HuH-7.5 (cell line): ENCODE results near the gene PIM1.
"Not testable (repeated sequence)": the region's sequence is repeated elsewhere in the genome, so short reads cannot be mapped to it uniquely, and the experiment has no call there.

Source experiments
- DNase-seq: peaks from one replicate; pipeline ENCODE4 v3.0.0; 2011; ENCODE audit warnings: low spot score

The PIM1 gene

DNA sequence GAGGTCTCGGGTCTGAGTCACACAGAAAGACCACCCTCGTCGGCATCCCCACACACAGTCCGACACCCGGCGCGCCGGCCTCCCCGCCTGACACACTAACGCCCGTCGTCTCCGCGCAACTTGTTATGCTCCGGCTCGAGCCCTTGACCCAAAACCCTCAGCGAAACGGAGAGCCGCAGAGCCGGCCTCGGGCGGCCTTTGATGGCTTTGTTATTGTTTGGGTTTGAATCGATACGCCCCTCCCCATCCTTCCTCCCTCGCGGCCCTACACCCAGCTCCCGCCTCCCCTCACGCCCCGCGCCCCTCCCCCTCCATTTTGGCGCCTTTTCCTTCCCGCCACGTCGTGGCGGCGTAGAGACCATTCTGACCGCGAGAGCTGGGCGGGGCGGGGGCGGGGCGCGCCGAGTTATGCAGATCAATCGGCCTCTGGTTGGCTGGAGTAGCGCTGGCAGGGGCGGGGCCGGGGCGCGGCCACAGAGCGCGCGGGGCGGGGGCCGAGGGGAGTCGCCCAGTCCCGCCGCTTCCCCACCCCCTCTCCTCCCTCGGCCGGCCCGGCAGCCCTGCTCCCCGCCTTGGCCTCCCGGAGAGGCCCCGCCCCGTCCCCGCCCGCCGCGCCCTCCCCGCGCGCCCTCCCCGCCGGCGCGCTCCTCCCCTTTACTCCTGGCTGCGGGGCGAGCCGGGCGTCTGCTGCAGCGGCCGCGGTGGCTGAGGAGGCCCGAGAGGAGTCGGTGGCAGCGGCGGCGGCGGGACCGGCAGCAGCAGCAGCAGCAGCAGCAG is at the start of gene PIM1:
Gene PIM1, plus strand, starts transcription at position 657 of the 777 bp plus-strand sequence. CDS start 424 bp downstream, outside the sequence.
- DNase-seq: peak; percentile 83

DNA sequence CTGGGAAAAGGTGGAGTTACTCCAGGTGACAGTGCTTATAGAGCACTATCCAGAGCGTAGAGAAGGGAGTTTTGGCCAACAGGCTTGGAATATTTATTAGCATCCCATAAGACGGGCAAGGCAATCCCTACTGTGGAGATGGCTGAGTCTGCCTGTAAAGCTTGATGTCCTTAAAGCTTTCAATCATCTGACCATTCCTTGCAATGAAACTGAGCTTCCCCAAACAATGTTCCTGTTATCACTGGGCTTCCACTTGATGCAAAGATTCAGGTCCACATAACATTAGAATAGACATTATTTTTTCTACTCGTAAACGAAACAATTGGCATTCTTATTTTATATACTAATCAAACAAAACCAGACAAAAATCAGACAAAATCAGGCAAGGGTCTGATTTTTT is 48.4 kb upstream of the PIM1 start:
- no peak for DNase-seq

DNA sequence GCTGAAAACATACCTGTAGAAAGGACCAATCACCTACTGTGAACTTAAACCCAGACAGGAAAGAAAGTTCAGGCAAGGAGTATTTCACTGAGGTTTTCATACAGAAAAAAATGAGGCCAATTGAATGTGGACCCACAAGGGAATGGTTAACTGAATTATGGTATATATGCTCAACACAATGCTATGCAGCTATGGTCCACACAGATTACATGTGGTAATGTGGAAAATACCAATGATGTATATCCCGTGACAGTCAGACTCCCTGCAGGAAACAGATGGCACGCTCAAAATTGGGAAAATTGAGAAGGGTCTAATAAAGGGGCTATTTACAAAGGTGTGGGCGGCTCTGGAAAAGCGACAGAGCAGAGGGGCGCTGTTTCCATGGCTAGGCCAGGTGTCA is 47.1 kb upstream of the PIM1 start:
- no peak for DNase-seq

DNA sequence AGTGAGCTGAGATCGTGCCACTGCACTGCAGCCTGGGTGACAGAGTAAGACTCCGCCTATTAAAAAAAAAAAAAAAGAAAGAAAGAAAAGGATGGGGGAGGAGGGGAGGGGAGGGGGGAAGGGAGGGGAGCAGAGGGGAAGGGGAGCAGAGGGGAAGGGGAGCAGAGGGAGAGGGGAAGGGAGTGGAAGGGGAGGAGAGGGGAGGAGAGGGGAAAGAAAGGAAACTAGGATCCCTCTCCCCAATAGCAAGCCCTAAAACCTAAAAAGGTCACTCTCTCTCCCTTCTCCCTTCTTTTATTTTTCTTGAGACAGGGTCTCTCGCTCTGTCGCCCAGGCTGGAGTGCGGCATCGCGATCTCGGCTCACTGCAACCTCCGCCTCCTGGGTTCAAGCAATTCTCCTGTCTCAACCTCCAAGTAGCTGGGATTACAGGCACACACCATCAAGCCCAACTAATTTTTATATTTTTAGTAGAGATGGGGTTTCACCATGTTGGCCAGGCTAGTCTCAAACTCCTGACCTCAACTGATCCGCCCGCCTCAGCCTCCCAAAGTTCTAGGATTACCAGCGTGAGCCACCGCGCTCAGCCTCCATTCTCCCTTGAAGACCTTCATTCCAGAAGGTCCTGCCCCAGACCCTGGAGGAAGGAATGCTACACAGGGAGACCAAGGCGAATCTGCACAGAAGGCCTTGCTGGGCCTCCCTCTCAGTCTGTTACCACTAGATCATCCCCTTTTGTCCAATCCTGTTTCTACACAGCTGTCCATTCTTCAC is 45.8 kb upstream of the PIM1 start:
- DNase-seq: no peak

DNA sequence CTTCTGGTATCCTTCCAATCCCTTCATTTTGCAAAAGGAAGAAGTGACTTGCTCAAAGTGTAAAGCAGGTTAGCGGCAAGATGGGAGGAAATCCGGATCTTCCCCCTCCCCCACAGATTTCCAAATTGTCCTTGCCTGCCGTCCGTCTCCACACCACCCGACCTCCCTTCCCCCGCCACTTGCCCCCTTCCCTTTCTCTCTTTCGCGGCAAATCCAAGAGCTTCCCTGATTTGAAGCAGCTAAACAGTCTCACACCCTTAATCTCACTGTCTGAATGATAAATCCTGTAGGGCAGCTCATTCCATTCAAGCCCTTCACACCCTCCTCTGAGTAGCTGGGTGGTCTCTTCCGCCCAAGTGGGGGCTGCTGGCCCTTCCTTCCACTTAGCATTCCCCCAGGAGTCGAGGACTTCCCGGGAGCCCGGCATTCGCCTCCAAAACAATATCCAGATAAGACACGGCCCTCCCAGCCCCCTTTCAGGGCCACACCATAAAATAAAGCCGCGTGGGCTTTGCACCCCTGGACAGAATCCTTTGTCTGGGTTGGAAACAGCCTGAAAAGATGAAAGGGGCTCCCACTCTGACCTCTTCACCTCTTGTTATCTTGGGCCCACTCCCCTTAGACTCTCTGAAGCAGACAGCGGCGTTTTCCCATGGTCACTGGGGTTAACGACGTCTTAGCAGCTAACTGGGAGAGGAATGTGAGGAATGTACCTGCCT is 44.0 kb upstream of the PIM1 start:
- DNase-seq: no peak

DNA sequence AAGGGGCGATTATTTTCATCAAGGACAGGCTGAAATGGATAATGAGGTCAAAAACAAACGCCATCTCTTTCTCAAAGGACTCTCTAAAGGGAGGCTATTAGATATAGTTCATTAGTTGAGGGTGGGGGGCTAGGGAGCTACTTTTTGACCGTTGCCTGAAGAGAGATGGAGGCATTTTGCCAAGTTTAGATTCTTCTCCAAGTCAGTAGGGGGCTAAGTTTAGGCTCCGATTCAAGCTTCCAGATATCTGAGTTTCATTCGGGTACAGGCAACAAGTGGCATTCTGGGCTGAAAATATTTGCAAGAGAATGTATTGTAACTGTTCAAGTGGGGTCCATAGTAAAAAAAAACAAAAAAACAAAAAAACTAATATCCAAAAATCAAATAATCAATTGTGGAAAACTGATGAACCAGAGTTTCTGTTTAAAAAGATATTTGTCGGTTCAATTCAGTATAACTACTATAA is 43.4 kb upstream of the PIM1 start:
- no peak for DNase-seq

DNA sequence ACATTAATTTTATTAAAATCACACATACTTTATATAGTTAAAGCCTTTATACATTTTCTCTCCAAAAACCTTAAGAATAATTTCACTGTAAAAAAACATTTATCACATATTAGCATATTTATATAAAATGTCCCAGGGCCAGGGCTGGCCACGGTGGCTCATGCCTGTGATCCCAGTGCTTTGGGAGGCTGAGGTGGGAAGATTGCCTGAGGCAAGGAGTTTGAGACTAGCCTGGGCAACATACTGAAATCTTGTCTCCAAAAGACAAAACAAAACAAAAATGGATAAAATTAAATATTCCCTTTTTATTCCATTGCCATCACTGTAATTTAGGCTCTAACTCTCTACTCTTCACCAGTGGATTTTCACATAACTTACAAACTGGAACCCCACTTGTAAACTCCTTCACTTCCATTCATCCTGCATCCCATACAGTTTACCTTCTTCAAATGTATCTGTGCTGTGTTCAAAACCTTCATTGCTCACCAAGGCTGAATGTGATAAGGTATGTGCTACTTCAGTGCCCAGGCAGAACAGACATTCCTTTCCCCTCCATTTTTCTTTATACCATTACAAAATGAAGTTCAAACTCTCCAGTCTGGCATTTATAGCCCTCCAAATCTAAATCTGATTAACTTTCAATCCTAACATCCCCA is 42.9 kb upstream of the PIM1 start:
- no peak for DNase-seq

DNA sequence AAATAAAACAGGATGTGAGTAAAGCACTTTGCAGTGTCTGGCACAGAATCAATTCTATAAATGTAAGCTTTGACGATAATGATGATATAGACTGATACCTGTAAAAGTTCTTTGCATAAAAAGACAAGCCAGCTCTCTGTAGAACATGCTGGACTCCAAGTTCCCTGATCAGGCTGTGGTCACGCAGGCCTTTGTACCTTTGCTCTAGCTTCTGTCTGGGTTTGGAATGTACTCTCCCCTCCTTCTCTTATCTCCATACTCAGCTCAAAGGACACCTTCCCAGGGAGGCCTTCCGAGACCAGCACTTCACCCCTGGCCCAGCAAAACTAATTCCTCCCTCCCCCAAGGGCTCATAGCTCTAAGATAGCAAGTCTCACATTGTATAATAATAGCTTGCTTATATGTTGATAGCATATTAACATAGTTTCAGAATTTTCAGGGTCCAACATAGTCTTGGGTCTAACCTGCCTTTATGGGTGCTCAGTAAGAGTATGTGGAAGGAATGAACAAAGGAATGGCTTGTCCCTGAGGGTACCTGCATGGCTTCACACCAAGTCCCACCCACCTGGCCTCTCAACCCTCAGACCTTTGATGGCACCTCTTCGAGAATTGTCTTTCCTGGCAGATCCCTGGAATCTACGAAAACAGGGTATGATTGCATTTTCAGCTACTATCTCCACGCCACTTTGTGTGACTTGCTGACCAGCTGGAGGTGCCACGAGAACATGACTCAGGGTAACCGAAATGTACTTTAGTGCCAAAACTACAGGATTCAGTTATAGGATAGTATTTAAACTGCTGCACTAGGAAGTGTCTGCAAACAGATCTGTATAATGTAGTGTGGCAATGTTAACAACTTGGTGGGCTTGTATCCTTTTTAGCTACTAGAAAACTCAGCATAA is 41.7 kb upstream of the PIM1 start:
- no peak for DNase-seq

DNA sequence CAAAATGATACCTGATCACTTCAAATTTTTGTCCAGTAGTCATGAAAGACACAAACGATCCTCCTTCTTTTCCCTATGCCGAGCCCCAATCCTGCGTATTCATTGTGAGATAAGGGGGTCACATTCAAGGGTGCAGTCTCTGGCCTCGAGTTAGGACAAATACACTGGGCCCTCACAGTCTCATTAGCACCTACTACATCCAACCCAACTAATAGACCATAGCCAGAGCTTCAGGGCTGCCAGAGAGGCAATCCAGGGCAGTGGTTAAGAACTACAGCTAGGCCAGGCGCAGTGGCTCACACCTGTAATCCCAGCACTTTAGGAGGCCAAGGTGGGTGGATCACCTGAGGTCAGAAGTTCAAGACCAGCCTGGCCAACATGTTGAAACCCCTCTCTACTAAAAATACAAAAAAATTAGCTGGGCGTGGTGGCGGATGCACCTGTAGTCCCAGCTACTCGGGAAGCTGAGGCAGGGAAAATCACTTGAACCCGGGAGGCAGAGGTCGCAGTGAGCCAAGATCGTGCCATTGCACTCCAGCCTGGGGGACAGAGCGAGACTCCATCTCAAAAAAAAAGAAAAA is 41.0 kb upstream of the PIM1 start:
- not testable (repeated sequence) for DNase-seq

DNA sequence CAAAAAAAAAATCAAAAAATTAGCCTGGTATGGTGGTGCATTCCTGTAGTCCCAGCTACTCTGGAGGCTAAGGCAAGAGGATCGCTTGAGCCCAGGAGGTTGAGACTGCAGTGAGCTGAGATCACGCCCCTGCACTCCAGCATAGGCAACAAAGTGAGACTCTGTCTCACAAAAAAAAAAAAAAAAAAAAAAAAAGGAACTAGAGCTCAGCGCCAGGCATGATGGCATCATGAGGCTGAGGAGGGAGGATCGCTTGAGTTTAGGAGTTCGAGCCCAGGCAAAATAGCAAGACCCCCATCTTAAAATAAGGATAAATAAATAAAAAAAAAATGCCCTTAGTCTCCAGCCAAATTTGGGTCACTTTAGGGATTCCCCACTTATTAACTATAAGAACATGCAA is 40.4 kb upstream of the PIM1 start:
- no peak for DNase-seq

DNA sequence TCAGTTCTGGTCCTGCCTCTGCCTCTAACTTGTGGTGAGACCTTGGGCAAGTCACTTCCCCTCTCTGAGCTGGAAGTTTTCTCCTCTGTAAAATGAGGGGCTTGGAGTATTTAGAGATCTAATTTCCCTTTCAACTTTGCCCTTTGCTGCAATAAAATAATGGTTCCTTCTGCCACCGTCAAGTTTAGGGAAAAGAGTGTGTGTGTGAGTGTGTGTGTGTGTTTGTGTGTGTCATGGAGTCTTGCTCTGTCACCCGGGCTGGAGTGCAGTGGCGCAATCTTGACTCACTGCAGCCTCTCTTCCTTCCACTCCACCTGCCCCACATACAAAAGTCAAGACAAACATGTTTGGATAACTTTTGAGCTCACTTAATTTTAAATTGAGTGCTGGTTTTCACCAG is 39.2 kb upstream of the PIM1 start:
- no peak for DNase-seq

DNA sequence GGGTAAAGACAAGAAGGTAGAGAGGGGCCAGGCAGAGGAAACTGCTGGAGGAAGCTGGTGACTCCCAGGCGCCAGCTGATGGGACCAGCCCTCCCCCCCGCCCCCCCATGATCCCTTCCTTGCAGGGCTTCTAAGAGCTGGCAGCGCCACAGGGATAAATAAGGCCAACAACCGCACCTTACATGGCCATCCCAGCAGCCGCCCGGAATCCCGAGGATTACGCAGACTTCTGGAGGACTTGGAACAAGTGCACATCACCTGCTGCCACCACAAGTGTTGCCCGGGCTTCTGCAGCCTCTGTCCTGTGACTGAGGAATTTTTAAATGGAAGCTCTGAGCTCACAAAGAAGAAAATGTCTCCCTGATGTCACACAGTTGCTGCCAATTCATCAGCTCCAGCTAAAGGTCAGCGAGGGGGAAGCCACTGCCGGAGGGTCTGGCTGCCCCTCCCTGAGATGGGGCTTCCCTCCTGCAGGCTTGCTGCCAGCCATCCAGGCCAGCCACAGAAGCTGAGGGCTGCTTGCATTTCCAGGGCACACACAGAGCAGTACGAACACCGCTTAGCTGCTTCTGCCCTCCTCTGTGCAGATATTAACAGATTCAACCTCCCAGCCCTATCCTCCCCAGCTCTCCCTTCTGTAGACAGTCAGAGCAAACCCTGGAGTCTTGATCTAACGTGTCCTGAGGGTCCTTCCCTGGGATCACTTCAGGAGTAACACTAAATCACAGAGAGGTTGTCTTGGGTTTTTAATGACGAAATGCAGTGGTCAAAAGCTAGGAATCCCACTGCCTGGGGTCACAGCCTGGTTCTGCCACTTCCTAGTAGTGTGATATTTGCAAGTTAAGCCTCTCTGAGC is 38.6 kb upstream of the PIM1 start:
- no peak for DNase-seq

DNA sequence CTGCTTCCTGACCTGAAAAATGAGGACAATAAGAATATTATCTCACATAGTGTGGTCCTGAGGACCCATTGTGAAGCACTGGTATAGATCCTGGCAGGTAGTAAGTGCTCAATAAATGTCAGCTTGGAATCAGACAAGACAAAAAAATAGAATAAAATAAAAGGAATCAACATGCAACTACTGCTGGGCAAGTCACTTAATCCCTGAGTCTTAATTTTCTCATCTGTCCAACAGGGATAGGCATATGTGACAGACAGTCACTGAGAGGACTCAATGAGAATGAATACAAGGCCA is 38.0 kb upstream of the PIM1 start:
- DNase-seq: no peak

DNA sequence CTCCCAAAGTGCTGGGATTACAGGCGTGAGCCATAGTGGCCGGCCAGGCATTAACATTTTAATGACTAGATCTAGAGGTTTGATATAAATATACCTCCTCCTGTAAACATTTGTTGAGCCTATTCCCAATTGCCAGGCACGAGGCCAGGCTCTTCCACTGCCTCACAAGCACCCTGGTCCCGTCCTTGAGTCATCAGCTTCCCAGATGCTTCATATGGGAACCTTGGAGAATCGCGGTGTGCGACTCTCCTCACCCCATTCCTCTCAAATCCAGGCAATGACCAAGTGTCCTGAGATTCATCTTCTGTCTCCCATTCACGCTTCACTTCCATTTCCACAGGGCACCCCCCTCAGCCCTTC is 35.9 kb upstream of the PIM1 start:
- DNase-seq: no peak

DNA sequence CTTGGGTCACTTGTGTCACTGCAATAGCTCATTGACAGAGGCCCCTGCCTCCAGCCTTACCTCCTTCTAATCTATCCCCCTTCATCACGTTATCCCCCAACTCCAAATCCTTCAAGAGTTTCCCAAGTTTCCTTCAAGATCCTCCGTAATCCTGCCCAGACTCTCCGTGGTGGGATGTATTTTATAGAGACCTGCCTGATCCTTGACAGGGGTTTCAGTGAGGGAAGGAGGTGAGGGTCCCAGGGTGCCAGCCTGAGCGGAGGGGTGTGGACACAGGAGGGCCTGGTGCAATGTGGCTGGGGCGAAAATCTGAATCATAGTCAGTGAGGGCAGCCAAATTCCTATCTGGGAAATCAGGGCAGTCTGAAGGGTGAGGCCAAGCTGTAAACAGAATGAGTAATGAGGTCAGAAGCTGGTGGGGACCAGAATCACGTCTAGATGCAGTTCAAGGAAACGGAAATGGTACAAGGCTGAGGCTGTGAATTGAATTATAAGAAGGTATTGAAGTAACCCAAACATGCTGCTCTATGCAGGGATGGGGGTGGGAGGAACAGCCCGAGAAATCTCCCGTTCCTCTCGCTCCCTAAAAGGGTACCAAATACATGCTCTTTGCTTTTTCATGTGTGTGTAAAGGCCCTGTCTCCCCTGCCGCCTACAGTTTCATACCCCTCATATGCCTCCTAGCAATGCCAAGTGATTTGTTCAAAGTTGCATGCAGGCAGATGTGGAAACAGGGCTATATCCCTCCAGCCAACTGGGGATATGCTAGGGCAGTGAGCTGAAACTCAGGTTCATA is 35.4 kb upstream of the PIM1 start:
- no peak for DNase-seq

DNA sequence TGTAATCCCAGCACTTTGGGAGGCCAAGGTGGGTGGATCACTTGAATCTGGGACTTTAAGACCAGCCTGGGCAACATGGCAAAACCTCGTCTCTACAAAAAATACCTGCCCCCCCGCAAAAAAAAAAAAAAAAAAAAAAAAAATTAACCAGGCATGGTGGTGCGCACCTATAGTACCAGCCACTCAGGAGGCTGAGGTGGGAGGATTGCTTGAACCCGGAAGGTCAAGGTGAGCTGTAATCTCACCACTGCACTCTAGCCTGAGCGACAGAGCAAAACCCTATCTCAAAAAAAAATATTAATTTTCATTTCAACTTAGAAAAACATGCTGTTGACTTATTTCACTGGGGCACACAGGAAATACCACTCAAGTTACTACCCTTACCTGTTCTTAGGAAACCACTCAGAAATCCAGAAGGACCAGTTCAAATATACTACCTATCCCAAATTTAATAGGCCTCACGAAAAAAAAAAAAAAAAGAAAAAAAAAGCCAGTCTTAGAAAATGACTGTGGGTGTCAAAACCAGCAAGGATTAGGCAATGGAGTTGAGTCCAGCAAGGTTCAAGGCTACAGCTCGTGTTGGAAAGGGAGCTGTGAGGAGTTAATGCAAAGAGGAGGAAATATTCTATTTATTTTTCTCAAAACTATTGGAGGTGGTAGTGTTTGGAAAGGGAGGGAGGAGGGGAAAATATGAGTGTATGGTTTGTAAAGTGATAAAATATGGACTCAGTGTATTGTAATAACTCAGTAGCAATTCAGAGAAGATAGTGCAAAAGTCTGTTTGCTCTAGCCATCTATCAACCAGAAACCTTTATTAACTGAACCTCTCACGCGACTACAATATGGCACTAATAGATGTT is 33.9 kb upstream of the PIM1 start:
- DNase-seq: no peak

DNA sequence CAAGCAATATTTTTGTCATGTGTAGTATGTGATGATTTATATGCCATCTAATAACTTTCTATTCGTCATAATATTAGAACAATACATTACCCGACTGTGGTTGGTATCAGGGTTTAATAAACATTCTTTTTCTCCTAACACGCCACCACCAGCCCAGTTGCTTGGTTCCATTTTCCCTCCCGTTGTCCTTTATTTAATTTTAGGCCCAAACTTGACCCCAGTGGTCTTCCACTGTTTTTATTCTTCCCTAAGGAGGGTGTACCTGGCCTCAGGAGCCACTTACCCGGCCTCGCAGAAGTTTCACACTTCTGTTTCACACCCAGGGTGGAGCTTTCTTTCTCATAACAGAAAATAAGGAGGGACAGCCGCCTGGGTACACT is 33.1 kb upstream of the PIM1 start:
- no peak for DNase-seq
